Measurements from ENCODE around the gene SELENOI.
"Not testable (repeated sequence)": the region's sequence is repeated elsewhere in the genome, so short reads cannot be mapped to it uniquely, and the experiment has no call there.

The SELENOI gene

DNA sequence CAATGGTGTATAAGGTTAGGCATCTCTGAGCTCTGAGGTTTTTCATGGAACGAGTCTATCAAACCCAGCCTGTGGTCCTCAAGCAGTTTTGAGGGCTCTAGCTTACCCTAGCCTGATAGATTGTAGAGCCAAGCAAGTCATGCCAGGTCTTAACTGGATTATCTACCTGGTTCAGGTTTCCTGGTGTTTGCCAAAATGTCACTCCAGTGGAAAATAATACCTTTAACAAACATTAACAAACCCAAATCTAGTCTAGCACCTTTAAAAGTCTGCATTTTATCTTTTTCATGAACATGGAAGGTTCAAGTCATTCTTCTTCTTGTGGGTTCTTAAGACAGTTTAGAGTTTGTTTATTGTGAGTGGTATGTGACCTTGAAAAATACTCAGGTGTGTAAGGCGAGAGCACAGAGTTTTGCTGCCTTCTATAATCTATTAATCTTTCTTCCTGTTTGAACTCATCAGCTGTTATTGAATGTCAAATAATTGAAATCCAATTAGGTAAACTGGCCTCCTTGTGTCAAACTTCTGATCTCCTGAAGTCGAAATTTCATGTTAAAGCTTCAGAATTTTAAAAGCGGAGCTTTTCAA, 14.0 kb downstream of the SELENOI start:
- no peak for DNase-seq (ENCODE audit: low spot score)

GRCh38 chr2:26363323-26363722, 17.4 kb downstream of the SELENOI start:
- peak; percentile 11 for DNase-seq (ENCODE audit: low spot score)

DNA sequence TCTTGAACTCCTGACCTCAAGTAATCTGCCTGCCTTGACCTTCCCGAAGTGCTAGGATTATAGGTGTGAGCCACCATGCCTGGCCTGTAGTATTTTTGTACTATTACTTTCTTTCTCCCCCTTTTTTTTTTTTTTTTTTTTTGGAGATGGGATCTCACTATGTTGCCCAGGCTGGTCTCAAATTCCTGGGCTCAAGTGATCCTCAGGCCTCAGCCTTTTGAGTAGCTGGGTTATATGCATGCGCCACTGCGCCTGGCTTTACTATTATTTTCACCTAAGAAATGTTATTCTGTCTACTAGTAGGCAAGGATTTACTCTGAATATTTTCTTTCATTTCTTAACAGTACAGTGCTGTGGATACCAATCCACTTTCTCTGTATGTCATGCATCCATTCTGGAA, 18.0 kb downstream of the SELENOI start:
- no peak for DNase-seq (ENCODE audit: low spot score)

GRCh38 chr2:26364669-26365068, 18.7 kb downstream of the SELENOI start:
- no peak for DNase-seq (ENCODE audit: low spot score)

DNA sequence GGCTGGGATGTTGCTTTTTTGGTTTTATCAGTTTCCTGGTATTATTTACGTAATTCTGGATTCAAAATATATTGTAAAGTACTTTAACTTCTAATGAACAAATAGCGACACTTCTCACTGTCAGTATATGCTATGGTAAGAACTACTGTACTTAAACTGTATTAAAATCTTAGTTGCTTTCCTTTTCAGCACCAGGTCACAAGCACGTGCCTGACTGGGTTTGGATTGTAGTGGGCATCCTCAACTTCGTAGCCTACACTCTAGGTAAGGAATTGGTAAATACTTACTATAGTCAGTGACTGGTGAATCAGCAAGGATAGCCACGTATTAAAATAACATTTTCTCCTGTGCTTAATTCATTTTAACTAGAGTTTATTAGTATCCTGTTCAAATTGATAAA, 21.0 kb downstream of the SELENOI start:
- DNase-seq (ENCODE audit: low spot score), result no peak

DNA sequence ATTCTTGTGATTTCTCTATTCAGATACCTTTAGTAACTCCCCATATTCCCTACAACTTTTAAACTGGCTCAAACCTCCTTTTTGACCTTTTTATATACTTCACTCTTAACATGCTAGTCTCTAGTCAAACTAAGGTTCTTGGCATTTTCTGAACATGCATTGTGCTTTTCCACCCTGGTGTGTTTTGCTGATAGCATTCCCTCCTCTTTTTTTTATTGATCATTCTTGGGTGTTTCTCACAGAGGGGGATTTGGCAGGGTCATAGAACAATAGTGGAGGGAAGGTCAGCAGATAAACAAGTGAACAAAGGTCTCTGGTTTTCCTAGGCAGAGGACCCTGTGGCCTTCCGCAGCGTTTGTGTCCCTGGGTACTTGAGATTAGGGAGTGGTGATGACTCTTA, 23.7 kb downstream of the SELENOI start:
- DNase-seq (ENCODE audit: low spot score), result not testable (repeated sequence)

- DNase-seq (ENCODE audit: low spot score), result not testable (repeated sequence)
These were observed 25.0 kb downstream of the SELENOI start for GRCh38 chr2:26370909-26371308.

- no peak for DNase-seq (ENCODE audit: low spot score)
These were observed 30.9 kb downstream of the SELENOI start for GRCh38 chr2:26376799-26377198.

DNA sequence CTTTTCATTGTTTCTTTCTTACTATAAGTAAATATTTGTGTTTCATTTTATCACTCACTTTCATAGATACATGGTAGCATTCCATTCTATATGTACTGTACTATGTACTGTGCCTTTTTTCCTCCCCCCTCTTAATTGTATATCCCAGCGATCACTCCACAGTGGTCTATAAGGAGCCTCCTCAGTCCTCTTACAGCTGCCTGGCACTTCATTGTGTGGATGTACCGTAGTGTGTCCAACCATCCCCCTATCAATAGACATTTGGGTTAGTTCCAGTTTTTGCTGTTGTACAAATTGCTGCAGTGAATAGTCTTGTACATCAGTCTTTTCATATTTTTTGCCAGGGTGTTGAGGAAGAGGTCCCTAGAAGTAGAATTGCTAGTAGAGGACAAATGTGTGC, 34.3 kb downstream of the SELENOI start:
- DNase-seq (ENCODE audit: low spot score), result no peak

- no peak for DNase-seq (ENCODE audit: low spot score)
These were observed 36.6 kb downstream of the SELENOI start for GRCh38 chr2:26382564-26382963.

DNA sequence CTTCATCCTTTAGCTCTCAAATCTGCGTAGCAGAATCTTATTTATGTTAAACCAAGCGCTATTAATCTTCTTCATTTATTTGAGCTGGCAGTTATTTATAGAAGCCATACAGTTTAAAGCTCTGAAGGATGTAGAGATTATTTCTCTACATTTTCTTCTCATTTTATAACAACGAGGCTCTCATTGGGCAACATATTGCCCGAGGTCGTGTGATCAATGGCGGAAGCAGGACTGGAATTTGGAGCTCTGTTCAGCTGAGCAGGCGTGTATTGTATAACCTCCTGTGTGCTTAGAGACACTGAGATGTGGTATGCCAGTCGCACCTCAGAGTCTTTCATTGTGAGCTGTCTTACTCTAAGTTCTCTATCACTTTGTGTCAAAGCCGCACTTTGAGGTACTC, 38.2 kb downstream of the SELENOI start:
- DNase-seq (ENCODE audit: low spot score), result no peak

DNA sequence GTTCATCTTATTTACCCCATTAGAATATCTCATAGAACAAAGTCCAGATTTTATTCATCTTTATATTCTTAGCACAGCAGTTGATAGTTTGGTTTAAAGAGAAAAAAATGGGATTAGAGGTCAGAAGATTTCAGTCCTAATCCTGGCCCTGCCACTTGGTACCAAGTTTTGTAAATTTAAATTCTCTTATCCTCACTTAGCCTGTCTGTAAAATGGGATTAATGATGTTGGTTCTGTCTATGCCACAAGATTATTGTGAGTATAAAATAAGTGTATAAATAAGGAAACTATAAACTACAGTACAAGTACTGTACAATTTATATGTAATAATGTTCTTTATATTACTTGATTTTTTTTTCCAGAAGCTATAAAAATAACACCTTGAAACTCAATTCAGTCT, 38.7 kb downstream of the SELENOI start:
- DNase-seq (ENCODE audit: low spot score), result no peak

DNA sequence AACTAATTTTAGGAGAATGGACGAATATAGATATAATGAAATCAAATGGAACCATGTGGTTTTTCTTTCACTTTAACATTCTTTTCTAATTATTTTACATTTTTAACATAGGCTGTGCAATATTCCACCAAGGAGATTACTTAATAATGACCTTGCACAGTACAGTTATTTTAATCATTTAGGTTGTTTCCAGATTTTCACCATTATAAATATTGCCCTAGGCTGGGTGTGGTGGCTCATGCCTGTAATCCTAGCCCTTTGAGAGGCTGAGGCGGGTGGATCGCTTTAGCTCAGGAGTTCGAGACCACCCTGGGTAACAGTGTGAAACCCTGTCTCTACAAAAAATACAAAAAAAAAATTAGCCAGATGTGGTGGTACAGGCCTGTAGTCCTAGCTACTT, 41.2 kb downstream of the SELENOI start:
- DNase-seq (ENCODE audit: low spot score), result no peak

GRCh38 chr2:26394694-26395093, 48.8 kb downstream of the SELENOI start:
- no peak for DNase-seq (ENCODE audit: low spot score)

DNA sequence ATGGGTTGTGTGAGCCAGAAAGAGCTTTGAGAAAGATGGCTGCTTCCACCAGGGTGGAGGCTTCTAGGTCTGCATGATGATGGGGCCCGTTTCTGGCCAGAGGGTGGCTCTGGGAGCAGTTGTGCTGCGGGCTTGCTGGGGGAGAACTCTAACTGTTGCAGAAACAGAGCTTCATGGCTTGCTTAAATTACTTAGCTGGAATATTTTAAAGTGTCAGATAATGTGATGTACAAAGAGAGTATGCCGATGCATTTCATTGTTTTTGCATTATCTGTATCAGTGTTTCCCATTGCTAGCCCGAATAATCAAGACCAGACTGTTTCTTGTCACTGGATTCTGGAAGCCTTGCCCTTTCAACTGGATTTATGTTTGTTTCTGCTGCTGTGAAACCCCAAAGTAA, 49.5 kb downstream of the SELENOI start:
- DNase-seq (ENCODE audit: low spot score), result no peak

GRCh38 chr2:26396734-26397298, 50.9 kb downstream of the SELENOI start:
- DNase-seq (ENCODE audit: low spot score), result no peak

GRCh38 chr2:26399771-26400376, 53.9 kb downstream of the SELENOI start:
- no peak for DNase-seq (ENCODE audit: low spot score)

GRCh38 chr2:26400723-26401122, 54.8 kb downstream of the SELENOI start:
- no peak for DNase-seq (ENCODE audit: low spot score)

- no peak for DNase-seq (ENCODE audit: low spot score)
These were observed 56.0 kb downstream of the SELENOI start, which contains the start of gene DRC1 for GRCh38 chr2:26401739-26402541. Gene DRC1 (plus strand): TSS chr2:26401920. CDS start chr2:26401990, 70 bp downstream.

- no peak for DNase-seq (ENCODE audit: low spot score)
These were observed 61.6 kb downstream of the SELENOI start for GRCh38 chr2:26407526-26407925.

GRCh38 chr2:26409785-26410184, 63.8 kb downstream of the SELENOI start:
- no peak for DNase-seq (ENCODE audit: low spot score)

- DNase-seq (ENCODE audit: low spot score), result no peak
These were observed 64.9 kb downstream of the SELENOI start for GRCh38 chr2:26410764-26411243.

DNA sequence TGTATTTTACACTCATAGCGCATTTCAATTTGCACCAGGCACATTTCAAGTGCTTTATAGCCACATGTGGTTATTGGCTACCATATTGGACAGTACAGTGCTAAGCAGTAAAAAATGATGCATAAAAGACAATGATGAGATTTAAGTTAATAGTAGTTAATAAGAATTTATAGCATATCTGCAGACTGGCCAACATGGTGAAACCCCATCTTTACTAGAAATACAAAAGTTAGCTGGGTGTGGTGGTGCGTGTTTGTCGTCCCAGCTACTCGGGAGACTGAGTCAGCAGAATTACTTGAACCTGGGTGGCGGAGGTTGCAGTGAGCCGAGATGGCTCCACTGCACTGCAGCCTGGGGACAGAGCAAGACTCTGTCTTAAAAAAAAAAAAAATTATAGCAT, 65.5 kb downstream of the SELENOI start:
- DNase-seq (ENCODE audit: low spot score), result no peak

Data from CD4-positive, alpha-beta T cell treated with Interleukin-2 at 100 ng/mL for 4 hours (primary cell).